HepG2 (cell line): Measurements from ENCODE around the gene ARHGAP12.

Experiments
- RFXANK ChIP-seq: IDR thresholded peaks from 2 replicates; pipeline ENCODE4 v1.6.1; 2016
- STAG1 ChIP-seq: sonication (generic); formaldehyde crosslinking; IDR thresholded peaks from 2 replicates; pipeline ENCODE4 v1.4.0; 2020; ENCODE audit warnings: missing genetic modification reagents
- ZNF326 ChIP-seq: sonication (generic); formaldehyde crosslinking; IDR thresholded peaks from 2 replicates; pipeline ENCODE4 v1.4.0; 2020; ENCODE audit warnings: missing genetic modification reagents, borderline replicate concordance

- TF ChIP-seq ZNF326 (CRISPR knock-in tag) (no peak), RFXANK (CRISPR knock-in tag) (no peak), STAG1 (CRISPR knock-in tag) (no peak)
Measured at GRCh38 chr10:31799181-31799580, 129.4 kb downstream of the ARHGAP12 start.
